HCT116 (cell line): ENCODE measurements around the gene CWC27. TPM values are rescaled to one million over a fixed set of nuclear protein-coding genes. Genes with fewer than 3 reads are reported as not detected.

ENCODE experiments used
- ATAC-seq: fragments of 200-7000 bp; cut with Tn5 transposase; 2 replicates; pipeline ENCODE4 v1.9.1; 2020; ENCODE audit warnings: mild to moderate bottlenecking, moderate library complexity
- BruUV-seq: library from RNA; stranded (reverse); fragments of 400-500 nt; replicated peaks from 2 replicates; lab custom pipeline; 2021; lab: Mats Ljungman, UMichigan
- CTCF ChIA-PET: fragments of 300-600 bp; sonication (Branson Sonifier 250); formaldehyde crosslinking; loops from one replicate; lab custom pipeline; 2021; ENCODE audit warnings: antibody characterized with exemption; lab: Charles Lee
- POLR2A ChIA-PET: fragments of 300-600, 350-600 bp; sonication (Branson Sonifier 250); formaldehyde crosslinking; loops from one replicate; lab custom pipeline; 2021; ENCODE audit warnings: antibody characterized with exemption; lab: Charles Lee
- RAD21 ChIA-PET, 2 experiments: fragments of 300-600 bp; sonication (Branson Sonifier 250); formaldehyde crosslinking; loops; one replicate each; lab custom pipeline; 2023; ENCODE audit warnings: low total read pairs in 2 of 2; ENCODE audit not compliant: uncharacterized antibody in 2 of 2, unreplicated experiment in 2 of 2, low non-redundant PET in 1 of 2; lab: Charles Lee
- DNase-seq: peaks from one replicate; pipeline ENCODE4 v3.0.0-alpha.2; 2010; ENCODE audit warnings: low read depth, low spot score
- H2AFZ ChIP-seq: fragments of 200-600 bp; shearing (Covaris generic), sonication (generic); 2 replicates; pipeline ENCODE4 v1.6.1; 2017; ENCODE audit warnings: low read depth, mixed run types, mixed read lengths, antibody characterized with exemption, low read length; ENCODE audit not compliant: poor library complexity, severe bottlenecking
- H3K27ac ChIP-seq: 2 replicates; pipeline ENCODE4 v1.5.1; 2012; ENCODE audit warnings: low read depth, low read length
- H3K27me3 ChIP-seq: fragments of 200-600 bp; sonication (generic); 2 replicates; pipeline ENCODE4 v1.6.1; 2016; ENCODE audit warnings: mixed run types, low read length, mixed read lengths; ENCODE audit not compliant: insufficient read depth
- H3K36me3 ChIP-seq, 2 experiments: fragments of 200-500 bp in 1 of 2; fragments of 200-600 bp in 1 of 2; sonication (Bioruptor generic) in 1 of 2; sonication (generic) in 1 of 2; 2 replicates each; pipeline versions ENCODE4 v1.5.1 to v1.6.1; 2014 to 2016; ENCODE audit warnings: low read length in 2 of 2, inconsistent platforms in 1 of 2, mixed read lengths in 1 of 2, mixed run types in 1 of 2; ENCODE audit not compliant: insufficient read depth in 2 of 2, control insufficient read depth in 1 of 2
- H3K4me1 ChIP-seq, 2 experiments: fragments of 200-600 bp in 1 of 2; sonication (generic) in 1 of 2; 2 replicates each; pipeline versions ENCODE4 v1.5.1 to v1.6.1; 2012 to 2017; ENCODE audit warnings: low read length in 2 of 2, inconsistent platforms in 1 of 2, mild to moderate bottlenecking in 1 of 2, mixed read lengths in 1 of 2, mixed run types in 1 of 2, moderate library complexity in 1 of 2; ENCODE audit not compliant: insufficient read depth in 2 of 2, control insufficient read depth in 1 of 2
- H3K4me2 ChIP-seq: fragments of 200-600 bp; sonication (generic); 2 replicates; pipeline ENCODE4 v1.6.1; 2017; ENCODE audit warnings: mixed run types, low read length, mixed read lengths
- H3K4me3 ChIP-seq, 2 experiments: fragments of 200-600 bp in 1 of 2; sonication (generic) in 1 of 2; replicated peaks in 1 of 2; 2 replicates each; pipeline ENCODE4 v1.5.1; 2011 to 2016; ENCODE audit warnings: low read length in 2 of 2, control low read depth in 1 of 2, low read depth in 1 of 2, mild to moderate bottlenecking in 1 of 2, mixed read lengths in 1 of 2, mixed run types in 1 of 2
- H3K79me2 ChIP-seq: fragments of 200-600 bp; sonication (generic); 2 replicates; pipeline ENCODE4 v1.6.1; 2017; ENCODE audit warnings: mild to moderate bottlenecking, mixed run types, low read length, moderate library complexity, mixed read lengths; ENCODE audit not compliant: insufficient read depth
- H3K9ac ChIP-seq: fragments of 200-600 bp; sonication (generic); 2 replicates; pipeline ENCODE4 v1.6.1; 2016; ENCODE audit warnings: low read length, mixed read lengths
- H3K9me2 ChIP-seq: fragments of 200-600 bp; sonication (generic), shearing (Covaris generic); 2 replicates; pipeline ENCODE4 v1.6.1; 2017; ENCODE audit warnings: mixed run types, mild to moderate bottlenecking, moderate library complexity; ENCODE audit not compliant: insufficient read depth
- H3K9me3 ChIP-seq, 2 experiments: fragments of 200-500 bp in 1 of 2; fragments of 200-600 bp in 1 of 2; sonication (Bioruptor generic) in 1 of 2; sonication (generic) in 1 of 2; 2 replicates each; pipeline ENCODE4 v1.6.1; 2014 to 2017; ENCODE audit warnings: low read length in 2 of 2, mixed read lengths in 2 of 2, inconsistent platforms in 1 of 2, low read depth in 1 of 2, mild to moderate bottlenecking in 1 of 2, mixed run types in 1 of 2, moderate library complexity in 1 of 2; ENCODE audit not compliant: control insufficient read depth in 1 of 2, insufficient read depth in 1 of 2
- H4K20me1 ChIP-seq: fragments of 200-600 bp; sonication (generic), shearing (Covaris generic); 2 replicates; pipeline ENCODE4 v1.6.1; 2017; ENCODE audit warnings: mixed run types, mild to moderate bottlenecking, moderate library complexity; ENCODE audit not compliant: insufficient read depth
- ATF3 ChIP-seq: IDR thresholded peaks from 2 replicates; pipeline ENCODE4 v1.6.1; 2012
- CBX3 ChIP-seq: IDR thresholded peaks from 2 replicates; pipeline ENCODE4 v1.6.1; 2012; ENCODE audit warnings: low read depth
- CEBPB ChIP-seq: IDR thresholded peaks from 2 replicates; pipeline ENCODE4 v1.6.1; 2012; ENCODE audit warnings: low read depth
- CTCF ChIP-seq, 3 experiments: fragments of 200-600 bp in 1 of 3; sonication (generic) in 1 of 3; IDR thresholded peaks in 2 of 3; conservative IDR thresholded peaks in 1 of 3; 2 replicates each; pipeline ENCODE4 v1.5.1; 2012 to 2017; ENCODE audit warnings: low read depth in 2 of 3, low read length in 2 of 3, antibody characterized with exemption in 1 of 3, borderline replicate concordance in 1 of 3, control low read depth in 1 of 3, mild to moderate bottlenecking in 1 of 3, mixed read lengths in 1 of 3, mixed run types in 1 of 3, moderate library complexity in 1 of 3; ENCODE audit not compliant: insufficient read depth in 1 of 3
- EZH2phosphoT487 ChIP-seq: fragments of 200-600 bp; IDR thresholded peaks from 2 replicates; pipeline ENCODE4 v1.6.1; 2018; ENCODE audit warnings: antibody characterized with exemption, borderline replicate concordance
- JUND ChIP-seq: IDR thresholded peaks from 2 replicates; pipeline ENCODE4 v1.6.1; 2012
- POLR2A ChIP-seq: IDR thresholded peaks from 2 replicates; pipeline ENCODE4 v1.7.0; 2011; ENCODE audit warnings: borderline replicate concordance; ENCODE audit not compliant: insufficient read depth, insufficient read length; ENCODE audit errors: extremely low read depth
- RAD21 ChIP-seq: IDR thresholded peaks from 2 replicates; pipeline ENCODE4 v1.6.1; 2012; ENCODE audit warnings: low read depth, mild to moderate bottlenecking
- SRF ChIP-seq: IDR thresholded peaks from 2 replicates; pipeline ENCODE4 v1.6.1; 2012; ENCODE audit warnings: low read depth
- TCF7L2 ChIP-seq: IDR thresholded peaks from 2 replicates; pipeline ENCODE4 v1.7.0; 2011; ENCODE audit warnings: borderline replicate concordance, inconsistent platforms; ENCODE audit not compliant: insufficient read depth, insufficient read length; ENCODE audit errors: extremely low read depth
- ZFX ChIP-seq: fragments of 450-650 bp; IDR thresholded peaks from 2 replicates; pipeline ENCODE4 v1.6.1; 2017
- ZNF274 ChIP-seq: fragments of 200-500 bp; sonication (Bioruptor generic); IDR thresholded peaks from 2 replicates; pipeline ENCODE4 v1.6.1; 2014; ENCODE audit warnings: mild to moderate bottlenecking, low read depth, low read length, inconsistent platforms
- intact Hi-C: fragments of 100-400 bp; cut with micrococcal nuclease; formaldehyde crosslinking; loops from 2 replicates; pipeline ENCODE4 v1.10.0; 2022
- total RNA-seq: library from RNA; stranded (reverse); gene quantifications from one replicate; pipeline ENCODE4 v1.2.1, GENCODE V29; 2021; ENCODE audit not compliant: unreplicated experiment

The CWC27 gene
- total RNA-seq, 1 experiment from 2014 or later = 29.1 TPM

- H3K27ac ChIP-seq = no peak overlapping the region
- no peak overlapping the region for H2AFZ ChIP-seq
- H3K9me3 ChIP-seq = no peaks in the 10 kb centered on the region
- H3K9ac ChIP-seq = no peak overlapping the region
- CTCF ChIA-PET = no interaction called here
- H4K20me1 ChIP-seq = no peaks in the 10 kb centered on the region
- H3K4me3 ChIP-seq = no peak overlapping the region
- no TSS peak for BruUV-seq
- POLR2A ChIA-PET = no interaction called here
- intact Hi-C loops = no loop called here
- no peaks in the 10 kb centered on the region for H3K9me2 ChIP-seq
- no peaks in the 10 kb centered on the region for H3K27me3 ChIP-seq
- DNase-seq (no peak), ATAC-seq (no peak)
- no peaks in the 10 kb centered on the region for H3K79me2 ChIP-seq
- RAD21 ChIA-PET = no interaction called here
- H3K36me3 ChIP-seq = no peaks in the 10 kb centered on the region
- H3K4me2 ChIP-seq = no peak overlapping the region
- no peaks in the 10 kb centered on the region for H3K4me1 ChIP-seq
- TF ChIP-seq ATF3 = no peak
- TF ChIP-seq CBX3 = no peak
- no peak for TF ChIP-seq ZNF274
- TF ChIP-seq SRF = no peak
Observed at GRCh38 chr5:64914396-64914795, 145.7 kb downstream of the CWC27 start.

GRCh38 chr5:64918083-64918482, 149.4 kb downstream of the CWC27 start:
- H3K36me3 ChIP-seq = no peaks in the 10 kb centered on the region
- no peak overlapping the region for H3K4me3 ChIP-seq
- no peaks in the 10 kb centered on the region for H3K4me1 ChIP-seq
- H3K9me3 ChIP-seq = no peaks in the 10 kb centered on the region; a peak in 1 of 4 replicates
- no peaks in the 10 kb centered on the region for H3K27me3 ChIP-seq
- no TSS peak for BruUV-seq
- H4K20me1 ChIP-seq = no peaks in the 10 kb centered on the region
- H3K79me2 ChIP-seq = no peaks in the 10 kb centered on the region
- H3K9me2 ChIP-seq = no peaks in the 10 kb centered on the region
- intact Hi-C loops = no loop called here
- ChIA-PET POLR2A (no interaction called here), RAD21 (no interaction called here), CTCF (no interaction called here)
- H2AFZ ChIP-seq = no peak overlapping the region
- no peak for ATAC-seq
- H3K4me2 ChIP-seq = no peak overlapping the region
- no peak overlapping the region for H3K27ac ChIP-seq
- TF ChIP-seq CBX3 = no peak
- TF ChIP-seq SRF = no peak
- TF ChIP-seq JUND = no peak
- TF ChIP-seq EZH2phosphoT487 = no peak
- no peak for TF ChIP-seq ZFX
- TF ChIP-seq POLR2A = no peak
- no peak for TF ChIP-seq ATF3
- no peak for TF ChIP-seq CTCF (IDR thresholded peaks at IDR 0.05 in 2 of 3, conservative IDR thresholded peaks at IDR 0.05 in 1 of 3; ENCODE audit: borderline replicate concordance in 1 of 3, insufficient read depth in 1 of 3, low read depth in 2 of 3, low read length in 2 of 3)
- TF ChIP-seq CEBPB = no peak
- TF ChIP-seq TCF7L2 = no peak
- TF ChIP-seq RAD21 = no peak
- no peak overlapping the region for H3K9ac ChIP-seq
- no peak for DNase-seq
